HL-60 (cell line): ENCODE results near the gene DENND4B.
"Not testable (repeated sequence)": the region's sequence is repeated elsewhere in the genome, so short reads cannot be mapped to it uniquely, and the experiment has no call there.

ENCODE experiments used
- DNase-seq, 2 experiments: peaks; one replicate each; pipeline ENCODE4 v3.0.0-alpha.2; 2010 to 2020; ENCODE audit warnings: low read depth in 1 of 2, low spot score in 1 of 2
- H3K27ac ChIP-seq: fragments of 250-450 bp; sonication (Bioruptor Pico); replicated peaks from 2 replicates; pipeline ENCODE4 v1.5.1; 2020; ENCODE audit warnings: mild to moderate bottlenecking, moderate library complexity
- H3K27me3 ChIP-seq: fragments of 250-450 bp; sonication (Bioruptor Pico); 2 replicates; pipeline ENCODE4 v1.5.1; 2021; ENCODE audit warnings: mild to moderate bottlenecking, moderate library complexity; ENCODE audit not compliant: insufficient read depth, poor library complexity, severe bottlenecking
- H3K4me3 ChIP-seq: replicated peaks from 2 replicates; pipeline ENCODE4 v1.5.1; 2011; ENCODE audit warnings: mild to moderate bottlenecking, control low read depth, low read length; ENCODE audit not compliant: insufficient read depth
- GABPA ChIP-seq: IDR thresholded peaks from 2 replicates; pipeline ENCODE4 v1.6.1; 2012; ENCODE audit warnings: low read depth
- POLR2AphosphoS5 ChIP-seq: IDR thresholded peaks from 2 replicates; pipeline ENCODE4 v1.6.1; 2012; ENCODE audit warnings: low read depth
- SPI1 ChIP-seq: IDR thresholded peaks from 2 replicates; pipeline ENCODE4 v1.6.1; 2012; ENCODE audit warnings: low read depth, mild to moderate bottlenecking, borderline replicate concordance
- TF ChIP-seq, protein P1 (sequence below): IDR thresholded peaks from one replicate; pipeline ENCODE4 v1.5.1; 2011; ENCODE audit warnings: low read length, control low read depth, inconsistent platforms; ENCODE audit not compliant: insufficient read depth
- TF ChIP-seq, protein P2 (sequence below): IDR thresholded peaks from 2 replicates; pipeline ENCODE4 v1.6.1; 2012; ENCODE audit warnings: low read depth; ENCODE audit not compliant: insufficient replicate concordance

The DENND4B gene

DNA sequence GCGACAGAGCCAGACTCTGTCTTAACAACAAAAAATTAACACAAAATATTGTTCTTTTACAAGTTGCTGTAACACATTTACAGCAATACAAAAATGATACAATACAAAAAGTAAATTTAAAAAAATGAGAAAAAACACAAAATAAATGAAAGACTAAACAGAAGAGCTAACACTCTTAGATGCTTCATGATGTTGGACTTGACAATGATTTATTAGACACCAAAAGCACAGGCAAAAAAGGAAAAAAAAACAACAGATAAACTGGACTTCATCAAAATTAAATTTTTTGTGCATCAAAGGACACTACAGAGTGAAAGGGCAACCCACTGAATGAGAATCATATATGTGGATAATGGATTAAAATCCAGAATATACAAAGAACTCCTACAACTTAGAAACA is 40.1 kb downstream of the DENND4B start:
- H3K27me3 ChIP-seq: no peaks in the 10 kb centered on the region
- TF ChIP-seq, protein P1, sequence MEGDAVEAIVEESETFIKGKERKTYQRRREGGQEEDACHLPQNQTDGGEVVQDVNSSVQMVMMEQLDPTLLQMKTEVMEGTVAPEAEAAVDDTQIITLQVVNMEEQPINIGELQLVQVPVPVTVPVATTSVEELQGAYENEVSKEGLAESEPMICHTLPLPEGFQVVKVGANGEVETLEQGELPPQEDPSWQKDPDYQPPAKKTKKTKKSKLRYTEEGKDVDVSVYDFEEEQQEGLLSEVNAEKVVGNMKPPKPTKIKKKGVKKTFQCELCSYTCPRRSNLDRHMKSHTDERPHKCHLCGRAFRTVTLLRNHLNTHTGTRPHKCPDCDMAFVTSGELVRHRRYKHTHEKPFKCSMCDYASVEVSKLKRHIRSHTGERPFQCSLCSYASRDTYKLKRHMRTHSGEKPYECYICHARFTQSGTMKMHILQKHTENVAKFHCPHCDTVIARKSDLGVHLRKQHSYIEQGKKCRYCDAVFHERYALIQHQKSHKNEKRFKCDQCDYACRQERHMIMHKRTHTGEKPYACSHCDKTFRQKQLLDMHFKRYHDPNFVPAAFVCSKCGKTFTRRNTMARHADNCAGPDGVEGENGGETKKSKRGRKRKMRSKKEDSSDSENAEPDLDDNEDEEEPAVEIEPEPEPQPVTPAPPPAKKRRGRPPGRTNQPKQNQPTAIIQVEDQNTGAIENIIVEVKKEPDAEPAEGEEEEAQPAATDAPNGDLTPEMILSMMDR: no peak
- TF ChIP-seq POLR2AphosphoS5: no peak

DNA sequence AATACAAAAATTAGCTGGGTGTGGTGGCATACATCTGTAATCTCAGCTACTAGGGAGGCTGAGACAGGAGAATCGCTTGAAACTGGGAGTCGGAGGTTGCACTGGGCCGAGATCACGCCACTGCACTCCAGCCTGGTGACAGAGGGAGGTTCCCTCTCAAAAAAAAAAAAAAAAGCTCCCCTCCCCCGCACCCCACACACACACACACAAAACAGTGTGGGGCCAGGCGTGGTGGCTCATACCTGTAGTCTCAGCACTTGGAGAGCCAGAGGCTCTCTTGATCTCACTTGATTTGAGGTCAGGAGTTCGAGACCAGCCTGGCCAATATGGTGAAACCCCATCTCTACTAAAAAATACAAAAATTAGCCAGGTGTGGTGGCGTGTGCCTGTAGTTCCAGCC is 40.6 kb downstream of the DENND4B start:
- not testable (repeated sequence) for H3K27me3 ChIP-seq, H3K27ac ChIP-seq, H3K4me3 ChIP-seq, DNase-seq

More for the DNA sequence above, 40.1 kb downstream of the DENND4B start:
- no peak for DNase-seq
- no peak overlapping the region for H3K27ac ChIP-seq
- H3K4me3 ChIP-seq: no peak overlapping the region

DNA sequence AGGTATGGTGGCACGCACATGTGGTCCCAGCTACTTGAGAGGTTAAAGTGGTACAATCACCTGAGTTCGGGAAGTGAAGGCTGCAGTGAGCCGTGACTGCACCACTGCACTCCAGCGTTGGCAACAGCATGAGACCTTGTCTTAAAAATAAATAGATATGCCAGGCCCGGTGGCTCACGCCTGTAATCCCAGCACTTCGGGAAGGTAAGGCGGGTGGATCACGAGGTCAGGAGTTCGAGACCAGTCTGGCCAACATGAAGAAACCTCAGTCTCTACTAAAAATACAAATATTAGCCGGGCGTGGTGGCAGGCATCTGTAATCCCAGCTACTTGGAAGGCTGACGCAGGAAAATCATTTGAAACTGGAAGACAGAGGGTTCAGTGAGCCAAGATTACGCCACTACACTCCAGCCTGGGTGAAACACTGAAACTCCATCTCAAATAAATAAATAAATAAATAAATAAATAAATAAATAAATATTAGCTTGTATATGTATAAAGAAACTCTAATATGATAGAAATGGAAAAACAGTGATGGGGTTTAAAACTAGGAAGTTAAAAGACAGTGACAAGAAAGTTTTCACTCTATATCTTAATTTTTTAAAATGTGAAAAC is 42.6 kb downstream of the DENND4B start:
- no peak for DNase-seq
- TF ChIP-seq GABPA (no peak), POLR2AphosphoS5 (no peak), SPI1 (no peak)
- TF ChIP-seq, protein P1: no peak
- TF ChIP-seq, protein P2, sequence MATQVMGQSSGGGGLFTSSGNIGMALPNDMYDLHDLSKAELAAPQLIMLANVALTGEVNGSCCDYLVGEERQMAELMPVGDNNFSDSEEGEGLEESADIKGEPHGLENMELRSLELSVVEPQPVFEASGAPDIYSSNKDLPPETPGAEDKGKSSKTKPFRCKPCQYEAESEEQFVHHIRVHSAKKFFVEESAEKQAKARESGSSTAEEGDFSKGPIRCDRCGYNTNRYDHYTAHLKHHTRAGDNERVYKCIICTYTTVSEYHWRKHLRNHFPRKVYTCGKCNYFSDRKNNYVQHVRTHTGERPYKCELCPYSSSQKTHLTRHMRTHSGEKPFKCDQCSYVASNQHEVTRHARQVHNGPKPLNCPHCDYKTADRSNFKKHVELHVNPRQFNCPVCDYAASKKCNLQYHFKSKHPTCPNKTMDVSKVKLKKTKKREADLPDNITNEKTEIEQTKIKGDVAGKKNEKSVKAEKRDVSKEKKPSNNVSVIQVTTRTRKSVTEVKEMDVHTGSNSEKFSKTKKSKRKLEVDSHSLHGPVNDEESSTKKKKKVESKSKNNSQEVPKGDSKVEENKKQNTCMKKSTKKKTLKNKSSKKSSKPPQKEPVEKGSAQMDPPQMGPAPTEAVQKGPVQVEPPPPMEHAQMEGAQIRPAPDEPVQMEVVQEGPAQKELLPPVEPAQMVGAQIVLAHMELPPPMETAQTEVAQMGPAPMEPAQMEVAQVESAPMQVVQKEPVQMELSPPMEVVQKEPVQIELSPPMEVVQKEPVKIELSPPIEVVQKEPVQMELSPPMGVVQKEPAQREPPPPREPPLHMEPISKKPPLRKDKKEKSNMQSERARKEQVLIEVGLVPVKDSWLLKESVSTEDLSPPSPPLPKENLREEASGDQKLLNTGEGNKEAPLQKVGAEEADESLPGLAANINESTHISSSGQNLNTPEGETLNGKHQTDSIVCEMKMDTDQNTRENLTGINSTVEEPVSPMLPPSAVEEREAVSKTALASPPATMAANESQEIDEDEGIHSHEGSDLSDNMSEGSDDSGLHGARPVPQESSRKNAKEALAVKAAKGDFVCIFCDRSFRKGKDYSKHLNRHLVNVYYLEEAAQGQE: no peak
- Histone ChIP-seq H3K27ac (no peak overlapping the region), H3K4me3 (no peak overlapping the region), H3K27me3 (no peaks in the 10 kb centered on the region)

DNA sequence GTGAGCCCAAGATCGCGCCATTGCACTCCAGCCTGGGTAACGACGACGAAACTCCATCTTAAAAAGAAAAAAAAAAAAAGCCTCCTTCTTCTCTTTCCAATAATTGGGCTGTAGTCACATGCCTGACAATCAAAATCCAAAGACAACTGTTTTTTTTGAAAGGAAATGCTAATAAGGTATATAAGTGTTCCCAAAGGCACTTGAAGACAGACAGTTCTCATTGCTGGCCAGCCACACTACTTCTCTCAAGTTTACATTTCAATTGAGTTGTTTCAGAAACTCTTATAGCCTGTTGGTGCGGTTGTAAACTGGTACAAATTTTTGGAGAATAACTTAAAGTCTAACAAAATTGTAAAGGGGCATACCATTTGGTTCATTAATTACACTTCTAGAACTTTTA is 47.0 kb downstream of the DENND4B start:
- Histone ChIP-seq H3K27ac (no peak overlapping the region), H3K4me3 (no peak overlapping the region), H3K27me3 (no peaks in the 10 kb centered on the region)
- no peak for DNase-seq
- TF ChIP-seq GABPA: no peak
- TF ChIP-seq, protein P2: no peak
- TF ChIP-seq POLR2AphosphoS5: no peak
- no peak for TF ChIP-seq SPI1
- TF ChIP-seq, protein P1: no peak
